CD4-positive, alpha-beta T cell treated with Interleukin-2 at 100 ng/mL for 4 hours (primary cell): ENCODE measurements around the gene FAM118B.
A peak's percentile ranks its signal among the peaks of the same experiment; 100 is the strongest.

ENCODE experiments used
- DNase-seq: peaks from one replicate; pipeline ENCODE4 v3.0.0-alpha.2; 2020; ENCODE audit warnings: low spot score

The FAM118B gene

DNA sequence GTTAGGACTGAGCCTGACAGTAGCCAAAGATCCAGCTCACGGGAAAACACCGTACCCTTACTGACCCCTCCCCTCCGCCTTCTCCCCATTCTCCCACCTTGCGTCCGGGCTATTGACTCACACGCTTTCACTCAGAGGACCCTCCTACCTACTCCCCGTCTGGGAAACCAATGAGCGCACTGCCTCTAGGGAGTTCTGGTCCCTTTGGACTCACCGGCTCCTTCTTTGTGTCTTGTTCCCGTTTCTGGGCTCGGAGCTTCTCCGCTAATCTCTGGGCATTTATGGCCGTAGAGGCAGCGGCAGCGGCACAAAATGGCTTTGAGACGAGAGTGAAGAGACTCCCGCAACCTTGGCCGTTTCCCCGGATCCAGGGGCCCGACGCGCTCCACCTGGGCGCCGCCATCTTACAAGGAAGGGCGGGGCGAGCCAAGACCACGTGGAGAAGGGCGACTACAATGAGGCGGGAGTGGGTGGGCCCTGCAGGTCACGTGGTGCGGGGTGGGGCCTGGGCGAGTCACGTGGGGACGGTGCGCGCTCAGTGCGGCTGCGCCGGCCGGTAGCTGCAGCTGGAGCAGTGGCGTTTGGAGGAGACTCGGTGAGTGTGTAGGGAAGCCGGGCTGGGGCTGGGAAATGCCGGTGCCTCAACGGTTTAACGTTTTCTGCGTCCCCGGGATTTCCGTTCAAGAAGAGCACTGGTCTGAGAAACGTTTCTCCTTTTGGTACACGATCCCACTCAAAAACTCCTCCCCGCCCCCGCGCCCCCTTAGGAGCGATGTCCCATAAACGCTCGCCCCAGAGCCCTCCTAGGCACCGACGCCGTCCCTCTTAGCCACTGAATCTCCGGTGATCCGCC, at the start of gene FAM118B, which contains the start of gene RPUSD4:
FAM118B (plus strand) TSS at position 547 of the 853 bp plus-strand sequence. CDS start 23,220 bp downstream, outside the sequence.
RPUSD4 (minus strand) TSS at position 415 of the 853 bp plus-strand sequence; CDS start at position 403, 12 bp downstream.
- peak; percentile 97 for DNase-seq

DNA sequence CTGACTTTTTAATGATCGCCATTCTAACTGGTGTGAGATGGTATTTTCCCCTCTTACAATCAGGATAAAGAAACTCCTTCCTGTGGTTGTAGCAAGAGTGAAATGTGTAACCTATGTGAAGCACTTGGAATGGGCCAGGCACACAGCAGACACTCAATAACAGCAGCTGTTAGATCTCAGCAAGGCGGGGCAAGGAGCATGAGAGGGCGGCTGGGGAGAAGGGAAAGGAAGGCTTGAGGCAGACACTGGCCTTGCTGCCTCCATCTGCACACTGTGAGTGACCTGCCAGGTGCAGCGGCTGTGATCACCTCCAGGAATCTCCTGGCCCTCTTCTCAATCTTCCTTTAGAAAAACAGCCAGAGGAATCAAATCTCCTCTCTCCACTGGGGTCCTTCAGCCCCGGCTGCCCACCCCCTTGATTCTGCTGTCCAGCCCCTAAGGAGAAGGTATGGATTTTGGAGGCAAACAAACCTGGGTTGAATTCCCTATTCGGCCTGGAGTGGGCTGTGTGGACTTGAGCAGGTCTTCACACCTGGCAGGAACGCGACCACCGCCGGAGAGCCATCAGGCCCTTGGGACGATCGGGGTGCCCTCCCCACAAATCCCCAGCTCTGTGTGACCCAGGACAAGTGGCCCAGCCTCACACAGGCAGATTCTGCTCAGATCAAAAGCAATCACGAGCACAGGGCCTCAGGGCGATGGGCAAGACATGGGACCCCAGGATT, 49.1 kb upstream of the FAM118B start:
- DNase-seq: no peak

DNA sequence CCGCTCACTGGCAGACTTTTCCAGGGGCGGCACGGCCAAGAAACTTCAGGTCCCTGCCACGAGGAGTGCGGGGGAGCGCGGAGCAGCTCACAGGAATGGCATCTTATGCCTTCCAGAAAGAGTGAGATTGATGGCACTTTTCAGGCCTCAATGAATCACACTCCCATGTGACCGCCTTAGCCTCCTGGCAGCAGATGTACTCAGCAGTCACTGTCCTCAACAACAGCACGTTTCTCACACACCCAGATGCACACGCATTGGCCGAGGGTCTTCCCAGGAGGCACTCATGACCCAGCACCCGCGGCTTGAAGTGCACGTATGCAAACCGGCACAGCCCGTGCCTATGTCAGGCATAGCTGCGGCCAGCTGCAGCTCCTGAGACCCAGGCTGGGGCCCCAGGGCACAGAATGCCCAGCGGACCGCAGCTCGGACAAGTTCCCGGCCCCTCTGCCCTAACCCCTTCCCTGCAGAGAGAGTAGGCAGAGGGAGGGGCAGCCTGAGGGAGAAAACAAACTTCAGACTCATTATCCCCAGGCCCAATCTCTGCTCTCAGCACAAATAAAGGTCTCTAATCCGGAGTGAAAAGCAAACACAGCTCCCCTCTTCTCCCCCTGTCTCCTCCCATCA, 48.4 kb upstream of the FAM118B start:
- DNase-seq: no peak

DNA sequence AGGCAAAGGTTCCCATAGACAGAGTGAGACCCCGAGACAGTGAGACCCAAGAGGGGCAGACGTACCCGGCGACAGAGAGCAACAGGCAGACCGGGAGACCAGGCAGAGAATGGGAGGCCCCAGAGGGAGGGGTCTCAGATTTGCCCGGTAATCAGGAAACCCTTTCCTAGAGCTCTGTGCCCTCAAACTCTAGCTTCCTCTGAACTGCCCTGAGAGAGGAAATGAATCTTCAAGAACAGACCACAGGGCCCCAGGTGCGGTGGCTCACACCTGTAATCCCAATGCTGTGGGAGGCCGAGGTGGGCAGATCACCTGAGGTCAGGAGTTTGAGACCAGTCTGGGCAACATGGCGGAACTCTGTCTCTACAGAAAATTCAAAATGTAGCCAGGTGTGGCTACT, 47.8 kb upstream of the FAM118B start:
- DNase-seq: no peak

DNA sequence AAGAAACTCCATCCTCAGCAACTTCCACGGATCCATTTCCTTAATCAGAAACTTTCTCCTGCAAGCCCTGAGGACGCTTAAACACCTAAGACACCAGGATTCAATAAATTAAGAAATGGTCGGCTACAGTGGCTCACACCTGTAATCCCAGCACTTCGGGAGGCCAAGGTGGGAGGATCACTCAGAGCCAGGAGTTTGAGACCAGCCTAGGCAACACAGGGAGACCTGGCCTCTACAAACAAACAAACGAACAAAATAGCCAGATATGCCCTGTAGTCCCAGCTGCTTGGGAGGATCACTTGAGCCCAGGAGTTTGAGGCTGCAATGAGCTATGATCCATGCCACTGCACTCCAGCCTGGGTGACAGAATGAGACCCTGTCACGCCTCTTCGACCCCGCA, 46.8 kb upstream of the FAM118B start:
- DNase-seq: no peak

DNA sequence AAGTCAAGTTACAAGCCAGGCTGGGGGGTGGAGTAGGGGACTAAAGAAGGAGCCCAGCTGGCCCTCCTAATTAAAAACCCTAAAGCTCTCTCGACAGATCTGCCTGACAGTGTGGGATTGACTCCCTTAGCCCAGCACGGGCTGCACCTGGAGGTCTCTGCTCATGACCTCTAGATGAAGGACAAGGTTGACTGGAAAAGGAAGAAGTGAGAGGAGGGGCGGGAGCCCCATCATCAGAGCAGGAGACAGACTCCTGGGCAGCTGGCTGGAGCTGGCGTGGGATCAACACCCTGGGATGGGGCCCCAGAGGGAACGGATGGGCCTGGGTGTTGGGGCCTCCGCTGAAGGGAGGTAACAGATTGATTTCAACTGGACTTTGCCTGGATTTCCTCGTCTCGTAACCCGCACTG, 46.3 kb upstream of the FAM118B start:
- no peak for DNase-seq

DNA sequence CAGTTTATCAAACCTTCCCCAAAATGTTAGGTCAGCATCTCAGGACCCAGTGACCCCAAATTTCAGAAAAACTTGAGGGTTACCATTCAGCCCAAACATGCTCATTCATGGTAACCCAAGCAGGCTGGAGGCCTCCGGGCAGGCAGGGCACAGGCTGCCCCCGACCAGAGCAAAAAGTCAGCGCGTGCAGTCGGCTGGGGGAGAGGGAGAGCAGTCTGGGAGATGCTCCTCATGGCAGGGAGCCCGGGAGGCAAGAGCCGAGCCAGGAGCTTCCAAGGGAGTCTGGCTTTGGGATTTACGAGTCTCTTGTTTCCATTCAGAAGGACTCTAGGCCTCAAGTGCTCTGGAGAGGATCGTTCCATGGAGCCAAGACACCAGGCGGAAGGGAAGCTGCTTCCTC, 45.8 kb upstream of the FAM118B start:
- no peak for DNase-seq

DNA sequence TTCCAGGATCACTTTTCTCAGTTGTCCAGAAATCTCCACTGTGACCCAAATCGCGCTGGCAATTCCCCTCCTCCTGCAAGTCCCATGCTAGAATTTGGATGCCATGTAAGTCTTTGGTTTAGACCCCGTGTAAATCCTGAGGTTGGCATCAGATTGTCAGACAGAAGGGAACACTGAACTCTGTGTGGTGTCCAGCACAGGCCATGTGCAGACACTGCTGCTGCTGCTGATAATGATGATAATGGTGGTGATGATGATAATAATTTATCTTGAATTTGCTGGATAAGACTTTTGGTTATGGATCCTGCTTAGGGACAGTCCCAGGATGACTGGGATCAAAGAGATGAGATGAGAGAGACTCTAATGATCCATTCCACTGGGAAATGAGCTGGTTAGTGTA, 45.2 kb upstream of the FAM118B start:
- DNase-seq: no peak

DNA sequence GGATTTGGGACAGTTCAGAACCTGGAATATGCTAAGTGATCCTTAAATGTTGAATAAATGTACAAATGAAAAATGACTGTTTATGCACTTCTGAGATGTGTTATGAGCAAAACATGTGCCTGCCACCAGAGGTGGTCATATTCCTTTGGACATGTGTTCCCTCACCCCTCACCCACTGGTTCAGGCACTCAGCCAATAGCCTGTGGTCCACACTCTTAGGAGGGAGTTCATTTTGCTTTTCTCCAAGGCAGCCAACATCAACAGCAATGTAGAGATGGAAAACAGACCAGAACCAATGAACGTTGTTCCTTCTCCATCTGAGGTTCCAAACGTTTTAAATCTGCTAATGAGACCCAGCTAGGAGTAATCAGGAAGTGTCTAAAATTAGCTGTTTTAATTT, 44.1 kb upstream of the FAM118B start:
- no peak for DNase-seq

DNA sequence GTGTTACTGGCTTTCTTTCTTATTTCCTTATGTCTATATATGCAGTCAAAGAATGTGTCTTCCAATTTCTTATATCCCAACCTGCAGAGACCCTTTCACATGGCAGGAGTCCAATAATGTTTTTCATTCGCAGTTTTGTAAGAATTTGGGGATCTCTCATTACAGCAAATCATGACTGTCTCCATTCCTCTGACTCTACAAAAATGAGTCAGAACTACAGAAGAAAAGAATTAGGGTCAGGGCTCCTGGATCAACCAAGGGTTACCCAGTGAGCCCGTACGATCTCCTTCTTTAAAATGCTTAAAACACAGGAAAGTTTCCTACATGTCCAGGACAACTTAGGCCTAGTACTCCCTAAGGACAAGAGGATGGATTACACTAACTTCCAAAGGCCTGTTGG, 42.3 kb upstream of the FAM118B start:
- DNase-seq: no peak

DNA sequence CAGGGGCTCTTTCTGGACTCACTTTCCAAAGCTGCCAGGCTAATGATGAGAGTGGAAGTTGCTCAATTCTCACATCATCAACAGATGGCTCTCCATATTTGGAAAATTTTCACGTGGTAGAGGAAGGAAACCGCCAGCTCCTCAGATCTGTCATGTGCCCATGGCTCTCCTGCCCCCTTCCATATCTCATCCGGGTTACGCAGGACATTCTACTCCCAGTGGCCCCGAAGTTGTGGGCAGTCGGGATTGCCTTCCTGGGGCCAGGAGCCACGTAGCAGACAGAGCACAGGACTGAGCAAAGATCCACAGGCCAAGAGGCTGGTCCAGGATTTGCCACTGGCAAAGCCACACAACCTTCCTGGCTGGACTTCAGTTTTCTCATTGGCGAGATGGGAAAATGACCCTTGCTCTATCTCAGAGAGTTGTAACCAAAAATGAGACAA, 39.0 kb upstream of the FAM118B start:
- no peak for DNase-seq

DNA sequence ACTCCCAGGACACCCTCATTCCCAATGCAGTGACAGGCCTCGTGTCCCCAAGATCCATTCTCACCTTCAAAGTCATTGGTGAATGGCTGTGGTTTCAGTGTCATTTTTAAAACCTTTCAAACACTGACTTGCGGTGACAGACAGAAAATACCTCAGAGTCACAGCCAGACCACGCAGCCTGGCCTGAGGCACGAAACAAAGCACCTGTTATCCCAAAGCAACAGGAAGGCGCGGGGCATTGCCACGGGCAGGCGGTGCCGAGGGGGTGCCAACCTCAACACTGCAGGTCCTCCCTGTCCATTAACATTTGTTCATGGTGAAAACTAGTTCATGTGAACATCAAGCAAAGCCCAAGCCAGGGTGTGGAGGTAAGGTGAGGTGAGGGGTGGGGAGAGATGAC, 38.3 kb upstream of the FAM118B start:
- no peak for DNase-seq

DNA sequence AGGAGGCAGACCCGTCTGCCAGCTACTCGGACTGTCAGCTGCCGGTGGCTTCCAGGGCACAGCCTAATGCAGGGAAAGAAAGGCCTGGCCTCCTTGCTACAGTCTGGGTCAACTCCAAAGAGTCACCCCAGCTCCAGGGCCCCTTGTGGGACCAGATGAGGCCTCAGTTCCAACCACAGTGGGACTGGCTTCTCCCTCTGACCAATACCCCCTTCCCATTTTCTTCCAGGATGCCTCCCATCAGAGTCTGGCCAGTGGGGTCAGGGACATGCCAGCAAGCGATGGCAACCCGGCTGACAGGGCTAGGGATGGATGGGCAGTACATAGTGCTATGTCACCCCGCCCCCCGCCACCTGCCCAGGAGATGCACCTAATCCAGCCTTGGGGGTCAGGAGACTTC, 36.8 kb upstream of the FAM118B start:
- no peak for DNase-seq

DNA sequence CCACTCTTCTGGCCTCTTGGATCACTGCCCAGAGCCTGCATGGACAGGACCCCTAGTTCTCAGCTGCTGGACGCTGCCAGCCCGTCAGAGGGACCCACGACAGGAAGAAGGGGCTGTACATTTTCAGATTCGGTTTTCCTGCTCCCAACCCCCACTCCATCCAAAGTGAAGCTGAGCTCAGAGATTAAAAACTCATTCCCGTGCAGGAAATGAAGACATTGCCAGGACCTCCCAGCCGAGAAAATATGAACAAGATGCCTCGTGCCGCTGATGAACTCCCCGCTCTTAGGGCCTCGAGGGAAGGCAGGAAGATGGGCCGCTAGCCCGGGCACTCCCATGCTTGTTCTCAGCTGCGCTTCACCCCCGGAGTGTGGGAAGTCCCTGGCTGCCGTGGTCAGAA, 36.2 kb upstream of the FAM118B start:
- no peak for DNase-seq

DNA sequence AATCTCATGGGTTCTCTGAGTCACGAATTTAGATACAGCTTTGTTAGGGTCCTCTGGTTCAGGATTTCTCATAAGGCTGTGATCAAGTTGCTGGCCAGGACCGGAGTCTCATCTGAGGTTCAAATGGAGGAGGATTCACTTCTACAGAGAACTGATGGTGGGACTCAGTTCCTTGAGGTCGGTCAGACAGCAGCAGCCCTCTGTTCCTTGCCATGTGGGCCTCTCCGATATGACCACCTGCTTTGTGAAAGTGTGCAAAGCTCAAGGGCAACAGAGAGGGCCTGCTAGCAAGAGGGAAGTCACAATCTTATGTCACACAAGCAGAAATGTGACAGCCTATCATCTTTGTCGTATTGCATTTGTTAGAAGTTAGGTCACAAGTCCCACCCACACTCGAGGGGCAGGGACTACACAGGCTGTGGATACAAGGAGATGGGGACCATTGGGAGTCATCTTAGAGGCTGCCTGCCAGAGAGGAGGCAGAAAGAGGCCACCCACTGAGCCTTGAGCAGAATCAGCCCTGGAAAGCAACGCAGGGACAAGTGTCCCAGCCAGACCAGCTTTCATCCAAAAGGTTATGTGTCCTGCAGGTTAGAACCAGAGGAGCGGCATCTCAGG, 34.6 kb upstream of the FAM118B start:
- no peak for DNase-seq

DNA sequence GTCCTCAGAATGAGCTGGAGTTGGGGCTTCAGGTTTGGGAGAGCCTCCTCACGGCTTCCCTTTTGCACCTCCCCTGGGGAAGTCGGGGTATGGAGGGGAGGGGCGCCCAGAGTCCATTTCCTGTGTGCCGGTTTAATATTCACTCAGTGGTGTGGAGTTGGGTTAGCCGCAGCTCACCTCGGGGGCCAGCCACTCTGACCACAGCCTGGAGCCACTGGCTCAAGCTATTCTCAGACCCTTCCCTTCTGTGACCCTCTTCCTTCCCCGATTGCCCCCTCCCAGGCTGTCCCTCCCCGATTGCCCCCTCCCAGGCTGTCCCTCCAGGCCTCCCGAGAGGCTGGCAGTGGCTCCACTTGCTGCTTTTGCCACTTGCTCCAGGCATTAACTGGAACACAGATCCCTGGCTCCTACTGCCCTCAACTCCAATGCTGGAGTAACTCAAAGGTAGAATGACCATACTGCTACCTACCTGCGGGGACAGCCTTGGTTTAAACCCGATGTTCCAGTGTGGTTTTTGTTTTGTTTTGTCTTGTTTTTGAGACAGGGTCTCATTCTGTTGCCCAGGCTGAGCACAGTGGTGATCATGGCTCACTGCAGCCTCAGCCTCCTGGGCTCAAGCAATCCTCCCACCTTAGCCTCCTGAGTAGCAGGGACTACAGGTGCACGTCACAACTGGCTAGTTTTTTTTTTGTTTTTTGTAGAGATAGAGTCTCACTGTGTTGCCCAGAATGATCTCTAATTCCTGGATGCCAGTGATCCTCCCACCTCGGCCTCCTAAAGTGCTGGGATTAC, 29.4 kb upstream of the FAM118B start:
- no peak for DNase-seq

DNA sequence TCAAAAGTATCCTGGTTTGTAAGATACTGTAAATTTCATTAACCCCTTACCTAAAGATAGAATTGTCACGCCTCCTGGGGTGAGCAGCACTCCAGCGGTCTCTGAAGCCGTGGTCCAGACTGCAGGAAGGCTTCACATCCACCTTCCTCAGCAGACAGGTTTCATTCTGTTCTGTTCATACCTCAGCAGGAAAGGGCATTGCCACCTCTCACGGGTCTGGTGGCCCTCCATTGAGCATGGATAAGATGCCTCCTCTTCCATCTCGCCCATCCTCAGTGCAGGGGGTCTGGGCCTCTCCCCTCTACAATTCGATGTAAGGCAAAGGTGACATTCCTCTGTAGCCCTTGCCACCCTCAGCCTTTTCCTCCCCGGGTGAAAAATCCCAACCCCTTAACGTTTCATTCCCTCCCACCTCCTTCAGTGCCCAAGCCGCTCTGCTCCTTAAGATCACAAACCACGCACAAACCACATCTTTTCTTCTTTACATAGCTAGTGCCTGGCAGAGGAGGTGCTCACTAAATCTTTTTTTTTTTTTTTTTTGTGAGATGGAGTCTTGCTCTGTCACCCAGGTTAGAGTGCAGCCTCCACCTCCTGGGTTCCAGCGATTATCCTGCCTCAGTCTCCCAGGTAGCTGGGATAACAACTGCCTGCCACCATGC, 28.7 kb upstream of the FAM118B start:
- no peak for DNase-seq

DNA sequence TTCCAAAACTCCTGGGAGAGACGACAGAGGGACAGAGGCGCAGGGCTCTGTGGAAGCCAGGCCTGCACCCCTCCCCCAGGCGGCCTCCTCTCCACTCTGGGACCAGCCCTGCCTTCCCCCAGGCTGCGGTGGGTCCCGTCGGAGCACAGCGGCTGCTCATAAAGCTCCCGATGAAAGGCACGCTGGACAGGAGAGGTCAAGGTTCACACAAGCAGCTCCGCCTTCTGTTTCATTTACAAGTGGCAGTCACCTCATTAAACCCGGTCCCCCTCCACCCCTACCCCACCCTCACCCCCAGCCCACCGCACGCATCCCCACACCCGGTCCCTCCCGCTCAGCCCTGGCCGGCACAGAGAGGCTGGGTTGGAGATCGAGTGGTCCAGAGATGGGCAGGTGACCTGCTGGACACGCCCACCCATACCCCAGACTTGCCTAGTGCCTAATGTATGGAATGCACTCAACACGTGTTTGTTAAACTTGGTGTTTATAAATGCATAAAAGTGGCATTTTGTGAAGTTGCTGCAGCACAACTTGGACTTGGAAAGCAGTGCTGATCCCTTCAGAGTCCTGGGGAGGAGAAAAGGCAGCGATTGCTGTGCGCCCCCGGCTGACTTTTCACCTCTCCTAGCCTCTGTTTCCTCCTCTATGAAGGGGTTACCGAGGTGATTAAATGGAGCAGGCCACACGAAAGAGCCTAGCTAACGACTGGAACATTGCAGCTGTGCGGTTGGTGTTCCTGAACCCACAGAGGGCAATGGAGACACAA, 26.1 kb upstream of the FAM118B start:
- no peak for DNase-seq

DNA sequence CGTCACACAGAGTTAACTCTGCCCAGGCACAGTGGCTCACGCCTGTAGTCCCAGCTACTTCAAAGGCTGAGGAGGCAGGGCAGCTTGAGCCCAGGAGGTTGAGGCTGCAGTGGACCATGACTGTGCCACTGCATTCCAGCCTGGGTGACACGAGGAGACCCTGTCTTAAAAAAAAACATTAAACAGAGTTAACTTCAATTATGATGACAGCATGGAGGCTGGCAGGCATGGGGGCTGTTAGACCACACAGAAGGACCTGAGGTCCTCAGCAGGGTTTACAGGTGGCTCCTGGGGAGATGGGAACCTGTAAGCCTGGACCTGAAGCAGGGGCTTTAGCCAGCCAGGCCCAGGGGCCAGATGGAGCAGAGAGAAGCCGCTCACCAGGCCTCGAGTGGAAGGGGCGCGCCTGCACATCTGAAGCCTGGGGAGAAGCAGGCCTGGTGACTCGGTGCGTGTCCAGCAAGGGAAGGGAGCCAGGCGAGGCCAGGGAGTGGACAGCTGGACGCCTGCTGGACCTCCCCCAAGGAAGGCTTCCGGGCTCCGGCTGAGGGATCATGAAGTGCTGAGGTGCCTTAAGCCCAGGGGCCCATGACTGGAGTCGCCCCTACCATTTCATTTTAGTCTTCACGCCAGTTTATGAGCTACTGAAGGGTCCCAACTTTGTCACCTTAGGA, 25.4 kb upstream of the FAM118B start:
- no peak for DNase-seq
